ENCODE results near the gene PLSCR3.

The PLSCR3 gene

DNA sequence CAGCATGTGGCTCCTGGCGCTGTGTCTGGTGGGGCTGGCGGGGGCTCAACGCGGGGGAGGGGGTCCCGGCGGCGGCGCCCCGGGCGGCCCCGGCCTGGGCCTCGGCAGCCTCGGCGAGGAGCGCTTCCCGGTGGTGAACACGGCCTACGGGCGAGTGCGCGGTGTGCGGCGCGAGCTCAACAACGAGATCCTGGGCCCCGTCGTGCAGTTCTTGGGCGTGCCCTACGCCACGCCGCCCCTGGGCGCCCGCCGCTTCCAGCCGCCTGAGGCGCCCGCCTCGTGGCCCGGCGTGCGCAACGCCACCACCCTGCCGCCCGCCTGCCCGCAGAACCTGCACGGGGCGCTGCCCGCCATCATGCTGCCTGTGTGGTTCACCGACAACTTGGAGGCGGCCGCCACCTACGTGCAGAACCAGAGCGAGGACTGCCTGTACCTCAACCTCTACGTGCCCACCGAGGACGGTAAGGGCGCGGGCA lies 14.0 kb upstream of the PLSCR3 start:
- DNase-seq (ENCODE audit: low read depth, low spot score), result no peak
- no peak overlapping the region for H3K4me3 ChIP-seq (ENCODE audit: low read length)

DNA sequence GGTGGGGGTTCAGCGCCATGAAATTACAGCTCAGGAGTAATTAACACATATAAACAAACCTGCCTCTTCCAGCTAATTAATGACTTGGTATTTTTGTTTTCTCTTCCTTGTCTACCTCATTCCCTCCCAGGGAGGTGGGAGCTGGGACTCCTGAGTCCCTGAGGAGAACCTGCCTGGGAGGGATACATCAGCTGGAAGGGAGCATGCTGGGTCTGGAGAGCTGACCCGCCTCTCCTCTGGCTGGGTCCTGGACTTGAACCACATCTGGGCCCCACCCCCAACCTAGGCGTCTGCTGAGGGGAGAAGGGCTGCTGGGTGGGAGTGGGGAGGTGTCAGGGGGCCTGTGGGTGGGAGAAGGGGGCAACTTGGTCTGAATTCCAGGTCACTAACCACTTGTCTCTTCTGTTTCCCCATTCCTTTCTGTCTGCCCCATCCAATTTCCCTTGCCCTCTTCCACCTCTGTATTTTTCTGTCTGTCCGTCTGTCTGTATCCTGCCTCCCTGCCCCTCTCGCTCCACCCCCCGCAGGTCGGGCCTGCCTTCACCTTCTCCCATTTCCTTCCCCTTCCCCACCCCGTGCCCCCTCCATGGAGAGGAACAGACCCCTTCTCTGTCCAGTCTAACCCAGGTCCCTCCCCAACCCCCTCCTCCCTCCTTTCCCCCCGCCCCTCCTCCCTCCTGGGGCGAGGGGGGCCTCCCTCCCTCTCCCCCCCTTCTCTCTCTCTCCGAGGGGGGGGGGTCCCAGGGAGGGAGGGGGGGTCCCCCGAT lies 13.3 kb upstream of the PLSCR3 start, which contains the start of gene NLGN2:
Gene NLGN2 (plus strand): TSS at position 361 of the 767 bp plus-strand sequence. CDS start 411 bp downstream, outside the sequence.
- H3K4me3 ChIP-seq (ENCODE audit: low read length), result no peak within 1 kb of the TSS
- DNase-seq (ENCODE audit: low read depth, low spot score), result no peak

DNA sequence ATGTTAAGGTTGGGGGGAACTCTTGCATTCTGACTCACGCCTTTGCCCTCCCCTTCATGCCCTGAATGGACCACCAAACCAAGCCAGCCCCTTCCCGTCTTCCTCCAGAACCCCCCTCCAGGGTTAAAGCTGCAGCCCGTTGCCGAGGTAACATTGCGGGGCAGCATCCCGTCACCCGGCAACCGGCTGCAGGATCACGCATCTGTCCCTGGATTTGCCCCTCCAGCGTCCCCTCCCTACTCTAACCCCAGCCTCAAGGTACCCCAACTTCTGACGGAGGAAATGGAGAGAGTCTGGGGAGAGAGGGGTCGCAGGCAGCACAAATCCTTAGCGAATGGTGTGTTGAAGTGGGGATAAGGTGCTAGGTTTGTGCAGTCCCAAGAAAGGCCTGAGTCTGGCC lies 12.8 kb upstream of the PLSCR3 start:
- no peak for DNase-seq (ENCODE audit: low read depth, low spot score)
- no peak overlapping the region for H3K4me3 ChIP-seq (ENCODE audit: low read length)

DNA sequence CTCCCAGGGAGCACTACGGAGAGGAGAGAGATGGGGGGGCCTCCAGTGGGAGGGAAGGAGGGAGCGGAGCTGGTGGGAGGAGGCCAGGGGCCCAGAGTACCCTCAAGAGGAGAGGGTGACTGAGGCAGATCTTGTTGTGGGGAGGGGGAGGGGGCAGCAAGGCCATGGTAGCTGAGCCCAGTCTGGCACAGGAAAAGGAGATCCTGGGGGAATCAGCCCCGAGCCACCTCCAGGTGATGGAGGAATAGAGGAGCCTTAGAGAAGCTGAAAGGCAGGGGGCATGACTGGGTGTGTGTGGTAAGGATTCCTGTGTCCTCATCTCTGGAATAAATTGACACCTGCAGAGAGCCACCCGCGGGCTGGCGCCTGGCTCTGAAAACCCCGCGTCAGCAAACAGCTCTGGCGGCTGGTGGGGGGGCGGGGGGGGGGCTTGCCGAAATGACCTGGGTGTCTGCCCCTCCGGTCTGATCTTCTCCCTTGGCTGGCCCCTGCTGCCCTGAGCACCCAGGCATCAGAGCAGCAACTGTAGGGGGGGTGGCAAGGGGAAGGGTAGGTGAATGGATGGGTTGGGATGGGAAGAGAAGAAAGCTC lies 12.0 kb upstream of the PLSCR3 start:
- DNase-seq (ENCODE audit: low read depth, low spot score), result no peak
- H3K4me3 ChIP-seq (ENCODE audit: low read length), result no peak overlapping the region

DNA sequence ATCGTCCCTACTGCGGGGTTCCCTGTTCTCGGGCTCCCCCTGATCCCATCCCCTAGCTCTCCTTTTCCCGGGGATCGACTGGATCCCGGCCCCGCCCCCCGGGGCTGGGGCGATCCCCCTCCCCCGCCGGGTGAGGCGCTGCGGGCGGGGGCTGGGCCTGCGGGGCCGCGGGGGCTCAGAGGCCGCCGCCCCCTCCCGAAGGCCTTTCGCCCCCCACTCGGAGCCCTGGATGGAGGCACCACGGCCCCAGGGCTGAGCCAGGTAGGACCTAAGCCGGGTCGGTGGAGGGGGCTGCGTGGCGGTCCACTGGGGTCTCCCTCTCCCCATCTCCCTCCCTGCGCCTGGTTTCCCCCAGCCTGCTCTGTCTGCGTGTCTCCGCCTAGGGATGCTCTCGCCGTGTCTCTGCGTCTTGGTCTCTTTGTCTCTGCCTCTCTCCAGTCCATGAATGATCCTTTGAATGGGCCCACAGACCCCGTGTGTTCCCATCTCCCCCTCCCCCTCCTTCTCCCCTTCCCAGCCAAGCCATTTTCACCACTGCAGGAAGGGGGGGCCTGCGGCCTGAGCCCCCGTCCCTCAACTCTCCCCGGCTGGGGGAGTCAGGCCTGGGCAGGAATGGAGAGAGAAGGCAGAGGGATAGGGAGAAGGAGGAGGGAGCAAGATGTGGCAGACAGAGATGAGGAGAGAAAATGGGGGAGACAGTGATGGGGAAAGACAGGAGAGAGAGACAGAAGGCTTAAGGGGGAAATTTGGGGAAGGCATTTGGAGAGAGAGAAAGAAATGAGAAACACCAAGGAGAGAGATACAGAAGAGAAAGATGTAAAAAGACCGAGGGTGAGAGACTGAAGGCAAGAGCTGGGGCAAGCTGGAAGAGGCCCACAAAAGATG lies 11.3 kb upstream of the PLSCR3 start:
- no peak for DNase-seq (ENCODE audit: low read depth, low spot score)
- H3K4me3 ChIP-seq (ENCODE audit: low read length), result peak overlapping the region; percentile 85

DNA sequence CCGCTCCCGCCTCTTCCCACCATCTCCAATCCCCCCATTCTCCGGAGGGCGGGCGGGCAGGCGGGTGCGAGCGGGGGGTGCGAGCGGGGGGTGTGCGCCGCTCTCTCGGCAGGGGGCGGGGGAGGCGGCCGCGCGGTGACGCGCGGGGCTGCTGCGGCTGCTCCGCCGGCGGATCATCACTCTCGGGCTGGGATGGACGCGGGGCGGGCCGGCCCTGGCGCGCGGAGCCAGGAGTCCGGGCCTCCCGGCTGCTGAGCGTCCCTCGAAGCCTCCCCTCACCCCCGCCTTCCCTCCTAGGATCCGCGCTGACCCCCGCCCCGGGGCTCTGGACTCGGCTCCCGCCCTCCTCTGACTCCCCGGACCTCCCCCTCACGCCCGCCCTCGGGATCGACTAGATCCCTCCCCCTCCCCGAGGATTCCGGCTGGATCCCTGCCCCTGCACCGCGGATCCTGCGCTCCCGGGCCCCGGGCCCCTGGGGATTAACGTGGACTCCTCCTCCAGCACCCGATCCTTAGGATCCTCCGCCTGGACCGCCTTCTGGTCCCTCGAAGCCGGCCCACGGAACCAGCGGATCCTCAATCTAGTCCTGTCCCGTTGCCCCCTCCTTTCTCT lies 10.5 kb upstream of the PLSCR3 start:
- H3K4me3 ChIP-seq (ENCODE audit: low read length), result peak overlapping the region; percentile 85
- DNase-seq (ENCODE audit: low read depth, low spot score), result peak; percentile 14

DNA sequence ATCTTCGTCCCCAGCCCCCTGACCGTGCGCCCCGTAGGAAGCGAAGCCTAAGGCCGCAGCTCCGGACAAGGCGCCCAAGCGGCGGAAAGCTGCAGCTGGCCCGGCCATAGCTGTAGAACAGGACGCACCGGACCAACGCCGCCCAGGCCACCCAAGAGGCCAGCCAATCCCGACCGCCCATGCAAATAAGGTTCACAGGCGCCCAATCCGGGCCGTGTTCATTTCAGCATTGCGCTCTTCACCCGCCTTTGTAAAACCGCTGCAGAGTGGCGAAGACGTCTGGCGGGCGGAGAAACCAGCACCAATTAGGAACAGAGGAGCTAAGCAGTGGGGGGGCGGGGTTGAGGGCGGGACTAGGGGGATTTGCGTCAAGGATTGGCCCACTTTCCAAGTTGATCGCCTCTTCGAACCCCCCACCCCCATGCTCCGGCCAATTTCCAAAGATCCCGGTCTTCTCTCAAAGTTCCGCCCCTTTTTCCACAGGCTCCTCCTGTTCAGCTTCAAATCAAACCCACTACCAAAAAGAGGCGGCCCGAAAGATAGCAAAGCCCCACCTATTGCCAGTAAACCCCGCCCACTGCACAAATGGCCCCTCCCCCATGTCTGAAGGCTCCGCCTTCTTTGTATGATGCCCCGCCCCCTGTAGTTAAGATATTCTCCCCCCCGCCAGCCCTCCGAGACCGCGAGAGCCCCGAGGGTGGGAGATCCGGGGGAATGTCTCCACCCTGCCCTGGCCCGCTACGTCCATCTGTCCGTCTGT lies 9.8 kb upstream of the PLSCR3 start, which contains the start of gene TMEM256:
Gene TMEM256 (minus strand): TSS at position 121 of the 760 bp plus-strand sequence. CDS start 13 bp downstream, at position 108.
- peak within 1 kb of the TSS; percentile 85 for H3K4me3 ChIP-seq (ENCODE audit: low read length)
- DNase-seq (ENCODE audit: low read depth, low spot score), result peak; percentile 98

DNA sequence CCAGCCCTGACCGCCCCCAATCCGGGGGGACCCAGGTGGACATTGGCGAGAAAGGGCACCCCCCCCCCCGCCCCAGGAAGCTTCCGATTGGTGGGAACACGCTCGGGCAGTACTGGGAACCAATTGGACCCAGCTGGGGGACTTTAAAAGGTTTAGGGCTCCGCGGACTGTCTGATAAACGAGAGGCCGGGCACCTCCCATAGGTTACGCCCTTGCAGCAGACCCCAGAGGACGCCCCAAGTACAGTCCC lies 9.3 kb upstream of the PLSCR3 start:
- H3K4me3 ChIP-seq (ENCODE audit: low read length), result peak overlapping the region; percentile 85
- DNase-seq (ENCODE audit: low read depth, low spot score), result no peak

DNA sequence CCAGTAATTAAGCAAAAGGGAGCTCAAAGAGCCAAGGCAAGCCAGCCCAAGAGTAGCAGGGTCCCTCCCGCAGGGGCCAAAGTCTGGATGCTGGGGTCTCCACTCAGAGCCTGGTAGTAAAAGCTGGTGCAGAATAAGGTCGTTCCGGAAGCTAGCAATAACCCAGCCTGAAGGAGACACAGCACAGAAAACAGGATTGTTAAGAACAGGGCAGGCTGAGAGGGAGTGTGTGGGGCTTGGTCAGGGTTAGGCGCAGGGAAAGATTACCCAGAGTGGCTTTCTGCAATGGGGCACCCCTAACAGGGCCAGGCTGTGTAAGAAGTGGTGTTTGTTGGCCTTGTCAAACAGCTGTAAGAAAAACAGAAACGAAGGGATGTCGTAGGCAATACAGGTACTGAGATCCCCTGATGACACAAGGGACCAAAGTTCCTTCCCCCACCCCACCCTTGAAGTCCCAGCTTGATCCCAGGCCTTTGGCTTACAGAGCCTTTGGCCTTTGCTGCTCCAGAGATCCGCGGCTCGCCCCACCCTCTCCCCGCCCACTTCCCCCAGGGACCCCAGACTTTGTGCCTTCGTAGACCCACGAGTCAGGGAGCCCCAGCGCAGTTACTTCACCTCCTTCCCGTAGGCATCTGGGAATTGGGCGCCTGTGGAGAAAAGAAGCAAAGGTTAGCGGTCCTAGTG lies 8.9 kb upstream of the PLSCR3 start:
- peak overlapping the region; percentile 85 for H3K4me3 ChIP-seq (ENCODE audit: low read length)
- no peak for DNase-seq (ENCODE audit: low read depth, low spot score)

DNA sequence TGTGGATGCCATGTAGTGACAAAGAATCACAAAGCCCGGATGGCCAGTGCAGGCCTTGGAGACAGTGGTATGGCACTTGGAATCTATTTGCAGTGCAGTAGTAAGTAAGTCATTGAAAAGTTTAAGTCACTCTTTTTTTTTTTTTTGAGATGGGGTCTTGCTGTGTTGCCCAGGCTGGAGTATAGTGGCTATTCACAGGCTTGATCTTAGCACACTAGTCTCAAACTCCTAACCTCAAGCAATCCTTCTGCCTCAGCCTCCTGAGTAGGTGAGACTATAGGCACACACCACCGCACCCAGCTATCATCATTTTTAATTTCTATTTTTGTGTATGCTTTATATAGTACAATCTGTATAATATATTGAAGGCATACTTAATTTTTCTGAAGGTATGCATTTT lies 4.3 kb upstream of the PLSCR3 start:
- H3K4me3 ChIP-seq (ENCODE audit: low read length), result no peak overlapping the region
- DNase-seq (ENCODE audit: low read depth, low spot score), result no peak

DNA sequence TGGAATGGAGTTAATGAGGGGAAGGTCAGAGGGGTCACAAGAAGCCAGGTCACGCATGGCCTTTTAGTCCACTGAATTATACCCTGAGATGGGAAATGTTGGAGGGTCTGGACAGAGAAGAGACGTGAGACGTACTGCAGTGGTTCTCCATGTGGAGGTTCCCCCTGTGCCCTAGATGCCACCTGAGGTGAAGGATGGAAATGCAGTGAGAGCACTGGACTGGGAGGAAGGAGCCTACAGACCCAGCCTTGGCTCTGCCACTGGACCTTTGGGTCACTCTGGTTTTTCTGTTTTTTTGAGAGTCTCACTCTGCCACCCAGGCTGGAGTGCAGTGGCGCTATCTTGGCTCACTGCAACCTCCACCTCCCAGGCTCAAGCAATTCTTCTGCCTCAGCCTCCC lies 1.8 kb upstream of the PLSCR3 start:
- DNase-seq (ENCODE audit: low read depth, low spot score), result no peak
- no peak overlapping the region for H3K4me3 ChIP-seq (ENCODE audit: low read length)

DNA sequence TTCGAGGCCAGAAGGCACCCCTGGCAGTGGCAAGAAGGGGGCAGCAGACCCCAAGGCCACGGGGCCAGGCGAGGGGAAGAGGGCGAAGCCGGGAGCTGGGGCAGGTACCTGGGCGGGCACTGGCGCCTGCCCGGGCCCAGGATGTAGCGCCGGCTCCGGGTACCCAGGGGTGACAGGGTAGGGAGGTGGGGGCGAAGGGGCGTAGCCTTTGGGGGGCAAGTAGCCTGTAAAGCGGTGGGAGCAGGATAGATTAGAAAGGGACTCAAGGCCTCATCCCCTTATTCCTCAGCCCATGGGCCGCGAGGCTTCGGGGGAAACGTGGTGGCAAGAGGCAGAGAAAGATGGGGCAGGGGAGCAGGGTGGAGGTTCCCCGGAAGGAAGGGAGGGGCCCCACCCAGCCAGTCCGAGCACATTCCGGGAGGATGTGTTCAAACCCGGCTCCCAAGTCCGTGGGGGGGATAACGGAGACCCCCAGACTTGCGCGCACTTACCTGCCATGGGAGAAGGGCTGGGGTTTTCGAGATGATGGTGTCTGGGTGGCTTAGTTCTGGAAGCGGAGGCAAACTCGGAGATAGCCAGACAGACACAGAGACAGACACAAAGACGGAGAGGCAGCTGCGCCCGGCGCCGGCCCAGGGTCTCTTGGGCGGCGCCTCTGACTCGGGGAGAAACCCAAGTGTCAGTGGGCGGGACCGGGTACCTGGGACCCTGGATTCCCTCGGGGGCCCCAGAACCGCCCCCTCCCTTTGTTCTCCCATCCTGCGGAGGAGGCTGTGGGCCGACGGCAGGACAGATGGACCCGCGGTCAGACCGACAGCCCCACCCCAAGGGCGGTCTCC lies 493 bp downstream of the PLSCR3 start:
- peak overlapping the region; percentile 60 for H3K4me3 ChIP-seq (ENCODE audit: low read length)
- no peak for DNase-seq (ENCODE audit: low read depth, low spot score)

DNA sequence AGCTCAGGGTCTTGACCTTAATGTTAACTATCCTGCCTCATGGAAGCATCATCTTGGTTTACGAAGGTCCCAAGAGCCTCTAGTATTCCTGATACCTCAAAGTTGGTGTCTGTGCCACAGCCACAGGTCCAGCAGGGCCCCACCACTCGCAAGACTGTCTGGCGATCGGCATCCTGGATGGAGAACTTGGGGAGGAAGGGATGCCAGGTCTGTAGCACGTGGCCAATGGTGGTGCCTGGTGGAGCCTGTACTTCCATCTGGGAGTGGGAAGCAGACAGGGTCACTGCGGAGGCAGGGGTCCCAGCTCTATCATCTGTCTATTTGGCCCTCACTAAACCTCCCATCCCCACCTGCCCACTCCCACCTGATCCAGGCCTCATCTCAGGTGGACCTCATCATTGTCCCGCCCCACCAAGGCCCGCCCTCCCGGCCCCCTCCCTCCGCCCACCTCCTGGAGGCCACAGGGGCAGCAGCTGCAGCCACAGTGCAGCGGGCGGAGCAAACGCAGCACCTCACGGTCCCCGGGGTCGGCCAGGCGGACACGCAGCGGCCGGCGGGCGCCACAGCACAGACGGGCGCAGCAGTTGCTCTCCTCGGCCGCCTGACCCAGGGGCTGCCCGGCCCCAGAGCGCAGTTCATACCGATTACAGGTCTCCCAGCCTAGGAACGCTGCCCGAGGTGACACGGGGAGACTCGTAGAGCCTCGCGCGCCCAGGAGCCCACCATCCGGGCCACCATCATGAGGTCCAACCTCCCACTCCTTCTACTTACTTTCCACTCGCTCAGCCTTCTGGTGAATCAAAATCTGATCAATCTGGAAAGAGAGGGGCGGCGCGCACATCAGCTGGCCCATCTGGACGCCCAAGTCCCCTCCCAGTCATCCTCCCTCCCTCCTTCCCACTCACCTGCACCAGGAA lies 1.4 kb downstream of the PLSCR3 start:
- no peak for DNase-seq (ENCODE audit: low read depth, low spot score)
- H3K4me3 ChIP-seq (ENCODE audit: low read length), result no peak overlapping the region

DNA sequence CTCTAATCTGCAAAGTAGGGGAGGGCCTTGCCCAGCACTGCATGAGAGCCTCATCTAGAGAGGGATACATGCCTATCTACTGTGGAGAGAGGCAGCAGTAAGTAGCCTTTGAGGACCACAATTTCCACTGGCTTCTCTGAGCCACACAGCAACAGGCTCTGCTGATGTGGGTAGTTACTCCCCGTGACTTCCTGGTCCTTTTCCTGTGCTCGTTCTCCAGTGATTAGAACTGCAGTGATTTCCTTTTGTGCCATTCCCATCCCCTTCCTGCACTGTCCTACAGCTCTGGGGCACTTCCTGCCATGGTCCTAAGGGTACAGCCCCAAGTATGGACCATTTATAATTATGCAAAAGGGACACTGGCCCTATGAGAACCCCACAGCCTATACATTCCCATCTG lies 3.0 kb downstream of the PLSCR3 start:
- DNase-seq (ENCODE audit: low read depth, low spot score), result no peak
- no peak overlapping the region for H3K4me3 ChIP-seq (ENCODE audit: low read length)

DNA sequence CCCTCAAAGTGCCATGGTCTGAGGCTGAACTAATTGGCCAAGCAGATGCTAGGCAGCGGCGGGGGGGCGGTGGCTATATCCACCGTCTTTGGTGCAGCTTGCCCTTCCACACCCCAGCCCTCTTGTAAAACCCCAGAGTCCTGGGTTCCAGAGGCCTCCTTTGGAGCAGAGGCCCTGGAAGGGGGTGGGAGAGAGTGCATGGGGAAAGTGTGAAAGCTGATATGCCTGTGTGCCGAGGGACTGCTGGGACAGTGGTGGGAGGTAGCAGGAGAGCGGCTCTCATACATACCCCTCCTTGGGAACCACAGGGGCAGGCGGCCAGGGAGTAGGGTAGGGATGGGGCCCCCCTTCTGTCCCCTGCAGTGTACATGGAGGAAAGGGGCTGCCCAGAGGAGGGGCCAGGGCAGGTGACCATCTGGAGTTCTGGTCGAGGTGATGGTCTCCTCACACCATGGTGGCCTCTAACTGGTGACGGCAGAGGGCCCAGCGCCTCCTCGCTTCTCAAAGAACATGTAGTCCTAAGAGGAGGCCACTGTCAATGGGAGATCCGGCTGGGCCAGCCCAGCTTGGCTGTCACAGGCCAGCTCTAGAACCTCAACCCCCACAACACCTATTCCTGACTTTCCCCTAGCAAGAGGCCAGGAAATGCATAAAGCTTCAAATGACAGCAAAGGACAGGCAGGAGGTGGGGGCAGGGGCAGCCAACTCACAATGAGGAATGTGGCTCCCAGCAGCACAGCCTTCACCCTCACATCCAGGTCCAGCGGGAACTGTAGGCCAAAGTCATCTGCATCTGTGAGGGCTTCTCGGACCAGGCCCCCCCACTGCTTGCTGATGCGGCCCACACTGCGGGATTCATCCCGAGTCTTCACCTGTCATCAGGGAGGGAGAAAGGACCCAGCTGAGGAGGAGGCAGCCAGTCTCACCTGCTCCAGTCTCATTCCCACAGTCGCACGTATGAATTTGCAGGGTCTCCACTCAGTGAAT lies 4.1 kb downstream of the PLSCR3 start:
- no peak for DNase-seq (ENCODE audit: low read depth, low spot score)
- no peak overlapping the region for H3K4me3 ChIP-seq (ENCODE audit: low read length)

All from Jurkat, Clone E6-1 (cell line).